Measurements from ENCODE around the gene TTC9B. TPM values are rescaled to one million over a fixed set of nuclear protein-coding genes. Genes with fewer than 3 reads are reported as not detected.

Gene TTC9B
- total and polyA plus RNA-seq, 4 experiments from 2014 or later = not detected

GRCh38 chr19:40241809-40242384 is 23.7 kb upstream of the TTC9B start:
- Histone ChIP-seq H3K27me3 (ENCODE audit: insufficient read depth, low read length) (no peaks in the 10 kb centered on the region), H3K36me3 (ENCODE audit: insufficient read depth, low read length) (peaks cover 33% of the 10 kb centered on the region), H3K27ac (ENCODE audit: low read depth, low read length) (no peak overlapping the region), H3K4me1 (ENCODE audit: insufficient read depth, low read length) (no peaks in the 10 kb centered on the region), H3K4me3 (ENCODE audit: low read length in 2 of 2) (no peak overlapping the region), H3K9me3 (ENCODE audit: control insufficient read depth in 1 of 2, low read length in 2 of 2) (no peaks in the 10 kb centered on the region)
- peaks cover 0 to 1% (median 0%) of the 10 kb centered on the region in 8 donors for H3K9me3 Mint-ChIP-seq
- peaks cover 34 to 50% of the 10 kb centered on the region in 2 donors for H3K36me3 Mint-ChIP-seq
- H3K4me3 Mint-ChIP-seq = no peak overlapping the region
- ChIA-PET CTCF (ENCODE audit: partially characterized antibody) (no interaction called here), POLR2A (ENCODE audit: partially characterized antibody) (no interaction called here)
- H3K4me1 Mint-ChIP-seq = peaks cover 0 to 7% (median 4%) of the 10 kb centered on the region in 4 donors
- H3K27me3 Mint-ChIP-seq = no peaks in the 10 kb centered on the region
- intact Hi-C loops (cut with micrococcal nuclease) = no loop called here
- DNase-seq = no peak
- no peak overlapping the region for H3K27ac Mint-ChIP-seq

DNA sequence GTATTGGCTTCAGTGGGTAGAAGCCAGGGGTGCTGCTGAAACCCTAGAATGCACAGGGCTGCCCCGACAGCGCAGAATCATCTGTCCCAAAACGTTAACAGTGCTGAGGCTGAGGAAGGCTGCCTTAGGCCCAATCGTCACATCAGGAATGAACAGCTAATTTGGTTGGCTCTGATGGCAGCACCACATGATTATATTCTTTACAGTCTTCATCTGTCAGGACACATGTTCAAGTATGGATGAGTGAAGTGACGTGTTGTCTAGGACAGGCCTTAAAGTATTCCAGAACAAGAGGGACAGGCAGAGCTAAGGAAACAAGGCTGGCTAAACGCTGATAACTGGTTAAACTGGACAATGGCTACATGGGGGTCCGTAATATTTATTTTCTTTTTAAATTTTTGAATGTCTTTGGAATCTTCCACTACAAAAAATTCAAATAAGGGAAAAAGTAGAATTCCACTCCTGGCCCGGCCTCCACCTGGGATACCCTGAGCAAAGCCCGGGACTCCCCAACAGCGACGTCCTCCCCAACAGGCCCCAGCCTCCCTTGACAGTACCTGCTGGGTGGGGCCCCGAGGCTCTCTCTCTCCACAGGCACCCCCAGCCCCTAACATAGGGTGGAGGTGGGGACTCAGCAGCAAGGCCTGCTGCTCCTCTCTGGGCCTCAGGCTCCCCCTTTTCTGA is 23.1 kb upstream of the TTC9B start:
- intact Hi-C loops (cut with micrococcal nuclease) = no loop called here
- POLR2A ChIA-PET (ENCODE audit: partially characterized antibody) = no interaction called here
- peaks cover 40% of the 10 kb centered on the region for H3K36me3 ChIP-seq (ENCODE audit: insufficient read depth, low read length)

GRCh38 chr19:40240332-40240731 is 22.1 kb upstream of the TTC9B start:
- Mint-ChIP-seq H3K4me3 (no peak overlapping the region), H3K4me1 (peaks cover 0 to 6% (median 0%) of the 10 kb centered on the region in 4 donors), H3K27ac (no peak overlapping the region), H3K27me3 (no peaks in the 10 kb centered on the region), H3K9me3 (peaks cover 0 to 1% (median 0%) of the 10 kb centered on the region in 8 donors), H3K36me3 (peaks cover 36 to 57% of the 10 kb centered on the region in 2 donors)
- Histone ChIP-seq H3K4me3 (ENCODE audit: low read length in 2 of 2) (no peak overlapping the region), H3K9me3 (ENCODE audit: control insufficient read depth in 1 of 2, low read length in 2 of 2) (no peaks in the 10 kb centered on the region), H3K36me3 (ENCODE audit: insufficient read depth, low read length) (peaks cover 47% of the 10 kb centered on the region), H3K27ac (ENCODE audit: low read depth, low read length) (no peak overlapping the region), H3K27me3 (ENCODE audit: insufficient read depth, low read length) (no peaks in the 10 kb centered on the region), H3K4me1 (ENCODE audit: insufficient read depth, low read length) (no peaks in the 10 kb centered on the region)
- no peak for DNase-seq
- POLR2A ChIA-PET (ENCODE audit: partially characterized antibody) = no interaction called here
- intact Hi-C loops (cut with micrococcal nuclease) = no loop called here
- CTCF ChIA-PET (ENCODE audit: partially characterized antibody) = no interaction called here

More for the DNA sequence above, 23.1 kb upstream of the TTC9B start:
- Histone ChIP-seq H3K4me3 (ENCODE audit: low read length in 2 of 2) (no peak overlapping the region), H3K27ac (ENCODE audit: low read depth, low read length) (no peak overlapping the region), H3K27me3 (ENCODE audit: insufficient read depth, low read length) (no peaks in the 10 kb centered on the region), H3K4me1 (ENCODE audit: insufficient read depth, low read length) (no peaks in the 10 kb centered on the region), H3K9me3 (ENCODE audit: control insufficient read depth in 1 of 2, low read length in 2 of 2) (no peaks in the 10 kb centered on the region)
- H3K4me3 Mint-ChIP-seq = no peak overlapping the region
- no peak for DNase-seq
- peaks cover 0 to 7% (median 1%) of the 10 kb centered on the region in 4 donors for H3K4me1 Mint-ChIP-seq
- H3K27me3 Mint-ChIP-seq = no peaks in the 10 kb centered on the region
- H3K9me3 Mint-ChIP-seq = peaks cover 0 to 1% (median 0%) of the 10 kb centered on the region in 8 donors
- peaks cover 36 to 53% of the 10 kb centered on the region in 2 donors for H3K36me3 Mint-ChIP-seq
- no peak overlapping the region for H3K27ac Mint-ChIP-seq
- CTCF ChIA-PET (ENCODE audit: partially characterized antibody) = interaction anchor here (0.5 kb wide), 1 partner anchor 284 kb away, joined by 3 read pairs; no protein-coding TSS in a partner anchor

DNA sequence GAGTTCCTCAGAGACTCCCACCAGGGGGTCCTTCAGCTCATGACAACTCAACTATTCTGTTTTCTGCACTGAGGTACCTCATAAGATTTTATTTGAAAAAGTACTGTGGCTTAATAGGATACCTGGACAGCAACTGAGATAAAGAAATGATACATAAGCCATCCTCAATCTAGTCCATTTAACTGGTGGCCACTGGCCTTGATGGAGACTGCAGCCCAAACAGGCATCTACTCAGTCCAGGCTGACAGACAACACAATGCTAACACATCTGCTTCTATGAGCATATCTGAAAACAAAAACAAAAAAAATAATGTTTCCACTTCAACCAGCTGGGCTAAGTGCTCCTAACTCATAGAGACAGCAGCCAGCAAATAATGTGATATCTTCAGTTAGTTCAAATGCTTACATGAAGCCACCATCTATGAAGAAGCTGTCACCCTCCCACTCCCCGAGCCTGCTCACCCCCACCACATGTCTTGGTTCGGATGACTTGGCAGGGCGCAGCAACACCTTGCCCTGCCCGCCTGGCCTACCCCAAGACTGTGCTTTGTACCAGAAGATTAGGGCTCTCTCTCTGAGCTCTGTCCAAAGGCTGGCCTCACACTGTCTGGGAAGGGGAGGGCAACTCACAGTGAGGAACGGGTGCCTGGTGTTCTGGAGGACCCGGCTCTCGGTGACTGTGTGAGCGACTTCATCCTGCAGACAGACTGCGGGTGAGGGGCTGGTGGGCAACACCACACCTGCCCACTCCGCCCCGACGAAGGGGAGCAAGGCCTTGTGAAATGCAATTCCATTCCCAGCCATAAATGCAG is 21.4 kb upstream of the TTC9B start:
- no peak overlapping the region for H3K4me3 Mint-ChIP-seq
- no peaks in the 10 kb centered on the region for H3K4me1 Mint-ChIP-seq
- Histone ChIP-seq H3K27me3 (ENCODE audit: insufficient read depth, low read length) (no peaks in the 10 kb centered on the region), H3K27ac (ENCODE audit: low read depth, low read length) (no peak overlapping the region), H3K9me3 (ENCODE audit: control insufficient read depth in 1 of 2, low read length in 2 of 2) (no peaks in the 10 kb centered on the region), H3K4me1 (ENCODE audit: insufficient read depth, low read length) (no peaks in the 10 kb centered on the region), H3K4me3 (ENCODE audit: low read length in 2 of 2) (no peak overlapping the region), H3K36me3 (ENCODE audit: insufficient read depth, low read length) (peaks cover 54% of the 10 kb centered on the region)
- H3K27ac Mint-ChIP-seq = no peak overlapping the region
- no peaks in the 10 kb centered on the region for H3K27me3 Mint-ChIP-seq
- H3K36me3 Mint-ChIP-seq = peaks cover 31 to 56% of the 10 kb centered on the region in 2 donors
- intact Hi-C loops (cut with micrococcal nuclease) = no loop called here
- peaks cover 0 to 1% (median 0%) of the 10 kb centered on the region in 8 donors for H3K9me3 Mint-ChIP-seq
- DNase-seq = no peak
- POLR2A ChIA-PET (ENCODE audit: partially characterized antibody) = no interaction called here
- CTCF ChIA-PET (ENCODE audit: partially characterized antibody) = no interaction called here

GRCh38 chr19:40238775-40239174 is 20.6 kb upstream of the TTC9B start:
- intact Hi-C loops (cut with micrococcal nuclease) = no loop called here
- Mint-ChIP-seq H3K27ac (no peak overlapping the region), H3K9me3 (peaks cover 0 to 1% (median 0%) of the 10 kb centered on the region in 8 donors), H3K27me3 (no peaks in the 10 kb centered on the region), H3K4me1 (no peaks in the 10 kb centered on the region), H3K36me3 (peaks cover 31 to 62% of the 10 kb centered on the region in 2 donors), H3K4me3 (no peak overlapping the region)
- CTCF ChIA-PET (ENCODE audit: partially characterized antibody) = no interaction called here
- Histone ChIP-seq H3K36me3 (ENCODE audit: insufficient read depth, low read length) (peaks cover 54% of the 10 kb centered on the region), H3K27ac (ENCODE audit: low read depth, low read length) (no peak overlapping the region), H3K4me3 (ENCODE audit: low read length in 2 of 2) (no peak overlapping the region), H3K27me3 (ENCODE audit: insufficient read depth, low read length) (no peaks in the 10 kb centered on the region), H3K4me1 (ENCODE audit: insufficient read depth, low read length) (no peaks in the 10 kb centered on the region), H3K9me3 (ENCODE audit: control insufficient read depth in 1 of 2, low read length in 2 of 2) (no peaks in the 10 kb centered on the region)
- DNase-seq = no peak
- POLR2A ChIA-PET (ENCODE audit: partially characterized antibody) = no interaction called here

DNA sequence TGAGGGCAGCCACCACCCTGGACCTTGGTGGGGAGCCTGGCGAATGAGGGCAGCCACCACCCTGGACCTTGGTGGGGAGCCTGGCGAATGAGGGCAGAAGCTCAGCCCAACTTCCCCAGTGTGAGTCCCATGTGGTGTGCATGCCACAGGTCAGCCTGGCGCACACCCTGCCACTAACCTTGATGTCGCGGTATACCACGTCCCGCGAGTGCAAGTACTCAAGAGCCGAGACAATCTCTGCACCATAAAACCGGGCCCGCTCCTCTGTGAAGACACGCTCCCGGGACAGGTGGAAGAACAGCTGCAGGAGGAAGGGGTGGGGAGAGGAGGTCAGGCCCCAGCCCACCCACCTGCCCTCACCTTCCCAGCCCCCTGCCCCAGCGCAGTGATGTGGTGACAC is 19.6 kb upstream of the TTC9B start:
- H3K36me3 ChIP-seq (ENCODE audit: insufficient read depth, low read length) = peaks cover 54% of the 10 kb centered on the region
- ChIA-PET CTCF (ENCODE audit: partially characterized antibody) (no interaction called here), POLR2A (ENCODE audit: partially characterized antibody) (no interaction called here)
- H3K4me3 ChIP-seq (ENCODE audit: low read length in 2 of 2) = no peak overlapping the region
- DNase-seq = no peak
- H3K27me3 ChIP-seq (ENCODE audit: insufficient read depth, low read length) = no peaks in the 10 kb centered on the region
- intact Hi-C loops (cut with micrococcal nuclease) = no loop called here
- Mint-ChIP-seq H3K27ac (no peak overlapping the region), H3K27me3 (no peaks in the 10 kb centered on the region), H3K36me3 (peaks cover 31 to 62% of the 10 kb centered on the region in 2 donors), H3K9me3 (no peaks in the 10 kb centered on the region), H3K4me3 (no peak overlapping the region), H3K4me1 (no peaks in the 10 kb centered on the region)
- no peaks in the 10 kb centered on the region for H3K4me1 ChIP-seq (ENCODE audit: insufficient read depth, low read length)
- no peak overlapping the region for H3K27ac ChIP-seq (ENCODE audit: low read depth, low read length)
- no peaks in the 10 kb centered on the region for H3K9me3 ChIP-seq (ENCODE audit: control insufficient read depth in 1 of 2, low read length in 2 of 2)

DNA sequence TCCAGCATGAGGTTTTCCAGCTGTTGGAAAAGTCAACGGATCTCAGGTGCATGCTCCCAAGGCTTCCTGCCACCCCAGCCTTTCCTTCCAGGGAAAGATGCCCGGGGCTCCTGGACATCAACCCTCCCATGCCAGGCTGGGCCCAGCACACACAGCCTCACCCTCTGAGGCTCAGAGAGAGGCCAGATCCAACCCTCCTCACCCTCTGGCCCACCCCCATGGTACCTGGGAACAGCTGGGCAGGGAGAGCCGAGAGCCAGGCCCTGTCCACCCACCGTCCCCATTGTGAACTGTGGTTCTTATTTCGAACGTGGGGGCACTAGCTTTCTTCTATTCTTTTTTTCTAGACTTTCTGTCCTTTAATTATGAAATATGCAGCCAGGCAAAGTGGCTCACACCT is 18.2 kb upstream of the TTC9B start:
- intact Hi-C loops (cut with micrococcal nuclease) = no loop called here
- Histone ChIP-seq H3K9me3 (ENCODE audit: control insufficient read depth in 1 of 2, low read length in 2 of 2) (no peaks in the 10 kb centered on the region), H3K27ac (ENCODE audit: low read depth, low read length) (no peak overlapping the region), H3K27me3 (ENCODE audit: insufficient read depth, low read length) (no peaks in the 10 kb centered on the region), H3K4me1 (ENCODE audit: insufficient read depth, low read length) (no peaks in the 10 kb centered on the region), H3K4me3 (ENCODE audit: low read length in 2 of 2) (no peak overlapping the region), H3K36me3 (ENCODE audit: insufficient read depth, low read length) (peaks cover 50% of the 10 kb centered on the region)
- Mint-ChIP-seq H3K27me3 (no peaks in the 10 kb centered on the region), H3K4me3 (no peak overlapping the region), H3K27ac (no peak overlapping the region), H3K4me1 (peaks cover 0 to 2% (median 0%) of the 10 kb centered on the region in 4 donors), H3K9me3 (no peaks in the 10 kb centered on the region), H3K36me3 (peaks cover 28 to 57% of the 10 kb centered on the region in 2 donors)
- ChIA-PET POLR2A (ENCODE audit: partially characterized antibody) (no interaction called here), CTCF (ENCODE audit: partially characterized antibody) (no interaction called here)
- DNase-seq = no peak
